NB4 (cell line): Measurements from ENCODE around the gene NXN.

Experiments
- DNase-seq: peaks from one replicate; pipeline ENCODE4 v3.0.0; 2010; ENCODE audit warnings: low read depth
- H3K4me3 ChIP-seq: one replicate; pipeline ENCODE4 v1.5.1; 2011; ENCODE audit warnings: mild to moderate bottlenecking, low read depth, low read length, moderate library complexity
- CTCF ChIP-seq: IDR thresholded peaks from one replicate; pipeline ENCODE4 v1.5.1; 2012; ENCODE audit warnings: low read depth, low read length
- MAX ChIP-seq: IDR thresholded peaks from 2 replicates; pipeline ENCODE4 v1.6.1; 2011; ENCODE audit warnings: low read depth, low read length
- MYC ChIP-seq: IDR thresholded peaks from 2 replicates; pipeline ENCODE4 v1.6.1; 2011; ENCODE audit warnings: low read depth, low read length
- POLR2A ChIP-seq: IDR thresholded peaks from 2 replicates; pipeline ENCODE4 v1.6.1; 2011; ENCODE audit warnings: mild to moderate bottlenecking; ENCODE audit not compliant: insufficient read length; ENCODE audit errors: extremely low read depth

Gene NXN

GRCh38 chr17:923633-924032, 55.9 kb downstream of the NXN start:
- no peak overlapping the region for H3K4me3 ChIP-seq
- TF ChIP-seq MAX (no peak), MYC (no peak), CTCF (no peak), POLR2A (no peak)
- DNase-seq, result no peak

- no peak for DNase-seq
- TF ChIP-seq MAX, result no peak
- H3K4me3 ChIP-seq, result no peak overlapping the region
Measured at GRCh38 chr17:921161-921560, 58.4 kb downstream of the NXN start.

GRCh38 chr17:920190-920589, 59.4 kb downstream of the NXN start:
- no peak overlapping the region for H3K4me3 ChIP-seq
- TF ChIP-seq POLR2A, result no peak
- TF ChIP-seq MAX, result no peak
- no peak for TF ChIP-seq CTCF
- TF ChIP-seq MYC, result no peak
- DNase-seq, result no peak

- no peak for DNase-seq
- TF ChIP-seq MYC (no peak), CTCF (no peak), MAX (no peak), POLR2A (no peak)
- H3K4me3 ChIP-seq, result no peak overlapping the region
Measured at GRCh38 chr17:917941-918740, 61.4 kb downstream of the NXN start.

GRCh38 chr17:917391-917811, 62.2 kb downstream of the NXN start:
- DNase-seq, result no peak
- TF ChIP-seq MAX, result no peak
- no peak for TF ChIP-seq CTCF
- no peak for TF ChIP-seq MYC
- TF ChIP-seq POLR2A, result no peak
- no peak overlapping the region for H3K4me3 ChIP-seq

- no peak overlapping the region for H3K4me3 ChIP-seq
- no peak for DNase-seq
- no peak for TF ChIP-seq POLR2A
- no peak for TF ChIP-seq MYC
- TF ChIP-seq CTCF, result no peak
- no peak for TF ChIP-seq MAX
Measured at GRCh38 chr17:916315-916714, 63.3 kb downstream of the NXN start.
